Vagina (tissue), 2 donors: ENCODE measurements around the gene RPS28. TPM values are rescaled to one million over a fixed set of nuclear protein-coding genes. Genes with fewer than 3 reads are reported as not detected.

Experiments used
- DNase-seq, 2 donors: peaks; one replicate each; pipeline ENCODE4 v3.0.0-alpha.2; 2017; ENCODE audit errors: extremely low spot score in 2 of 2
- H3K27ac ChIP-seq: fragments of 200-600 bp; sonication (generic); one replicate; pipeline ENCODE4 v1.5.1; 2019
- H3K27me3 ChIP-seq: fragments of 200-600 bp; sonication (generic); one replicate; pipeline ENCODE4 v1.5.1; 2019
- H3K36me3 ChIP-seq, 2 donors: fragments of 200-600 bp; sonication (generic); one replicate each; pipeline ENCODE4 v1.5.1; 2017 to 2019
- H3K4me1 ChIP-seq: fragments of 200-600 bp; sonication (generic); one replicate; pipeline ENCODE4 v1.5.1; 2019
- H3K4me3 ChIP-seq, 2 donors: fragments of 200-600 bp; sonication (generic); 1 replicate in 1 of 2; 2 replicates in 1 of 2; pipeline ENCODE4 v1.5.1; 2016 to 2019
- H3K9me3 ChIP-seq: fragments of 200-600 bp; sonication (generic); one replicate; pipeline ENCODE4 v1.5.1; 2019
- POLR2A ChIP-seq, 2 donors: fragments of 450-650 bp; IDR thresholded peaks; one replicate each; pipeline ENCODE4 v1.6.1; 2017; ENCODE audit warnings: antibody characterized with exemption in 2 of 2, mild to moderate bottlenecking in 2 of 2, moderate library complexity in 2 of 2
- POLR2AphosphoS5 ChIP-seq, 2 donors: sonication (generic); formaldehyde crosslinking; IDR thresholded peaks; one replicate each; pipeline ENCODE4 v1.9.0; 2017; ENCODE audit warnings: antibody characterized with exemption in 2 of 2, mild to moderate bottlenecking in 2 of 2, low read depth in 1 of 2; ENCODE audit not compliant: insufficient read depth in 1 of 2
- intact Hi-C: fragments of 100-400 bp; cut with DNase I; formaldehyde crosslinking; loops from one replicate; pipeline ENCODE4 v1.15.1; 2023
- total RNA-seq: library from RNA; depleted of rRNA; stranded (reverse); fragments of >200 nt; gene quantifications from one replicate; pipeline ENCODE4 v1.2.3, GENCODE V29; 2016
- TF ChIP-seq, protein P1 (sequence below), 3 experiments: fragments of 450-650 bp in 2 of 3; fragments of 200-600 bp in 1 of 3; sonication (generic) in 1 of 3; IDR thresholded peaks; one replicate each; pipeline ENCODE4 v1.5.1; 2017 to 2019; ENCODE audit warnings: antibody characterized with exemption in 3 of 3, mild to moderate bottlenecking in 2 of 3, moderate library complexity in 2 of 3

The RPS28 gene
- total RNA-seq, 1 donor from 2014 or later, result 516 TPM

DNA sequence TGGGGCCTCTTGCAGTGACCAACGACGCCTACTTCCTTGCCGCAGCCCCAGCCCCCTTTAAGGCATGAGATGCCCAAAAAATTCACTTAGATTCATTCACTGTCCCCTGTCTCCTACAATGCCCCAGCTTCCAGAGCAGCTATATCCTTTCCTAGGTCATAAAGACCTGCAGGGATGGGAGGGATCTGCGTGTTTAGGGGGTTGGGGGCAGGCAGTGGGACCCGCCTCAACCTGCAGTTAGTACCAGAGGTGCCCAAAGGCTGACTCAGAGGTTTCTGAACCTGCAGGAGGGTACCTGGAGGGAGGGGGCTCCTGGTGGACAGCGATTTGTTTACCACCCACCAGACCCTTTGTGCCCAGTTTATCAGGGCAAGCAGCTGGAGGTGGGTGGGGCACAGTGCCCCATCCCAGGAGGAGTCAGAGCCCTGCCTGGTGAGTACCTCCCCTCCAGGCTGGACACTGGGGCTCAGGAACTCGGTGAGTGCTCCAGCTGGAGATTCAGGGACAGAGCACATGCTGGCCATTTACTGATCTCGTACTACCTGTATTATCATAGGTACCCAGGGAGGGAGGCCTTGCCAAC lies 10.1 kb downstream of the RPS28 start:
- no peak for DNase-seq
- H3K9me3 ChIP-seq, result no peaks in the 10 kb centered on the region
- H3K4me3 ChIP-seq, result no peak overlapping the region
- H3K27me3 ChIP-seq, result no peaks in the 10 kb centered on the region
- H3K4me1 ChIP-seq, result peaks cover 18% of the 10 kb centered on the region
- H3K27ac ChIP-seq, result no peak overlapping the region
- intact Hi-C loops, result no loop called here
- no peaks in the 10 kb centered on the region for H3K36me3 ChIP-seq
- TF ChIP-seq POLR2AphosphoS5 (IDR thresholded peaks at IDR 0.05; ENCODE audit: insufficient read depth in 1 of 2, low read depth in 1 of 2), result no peak

DNA sequence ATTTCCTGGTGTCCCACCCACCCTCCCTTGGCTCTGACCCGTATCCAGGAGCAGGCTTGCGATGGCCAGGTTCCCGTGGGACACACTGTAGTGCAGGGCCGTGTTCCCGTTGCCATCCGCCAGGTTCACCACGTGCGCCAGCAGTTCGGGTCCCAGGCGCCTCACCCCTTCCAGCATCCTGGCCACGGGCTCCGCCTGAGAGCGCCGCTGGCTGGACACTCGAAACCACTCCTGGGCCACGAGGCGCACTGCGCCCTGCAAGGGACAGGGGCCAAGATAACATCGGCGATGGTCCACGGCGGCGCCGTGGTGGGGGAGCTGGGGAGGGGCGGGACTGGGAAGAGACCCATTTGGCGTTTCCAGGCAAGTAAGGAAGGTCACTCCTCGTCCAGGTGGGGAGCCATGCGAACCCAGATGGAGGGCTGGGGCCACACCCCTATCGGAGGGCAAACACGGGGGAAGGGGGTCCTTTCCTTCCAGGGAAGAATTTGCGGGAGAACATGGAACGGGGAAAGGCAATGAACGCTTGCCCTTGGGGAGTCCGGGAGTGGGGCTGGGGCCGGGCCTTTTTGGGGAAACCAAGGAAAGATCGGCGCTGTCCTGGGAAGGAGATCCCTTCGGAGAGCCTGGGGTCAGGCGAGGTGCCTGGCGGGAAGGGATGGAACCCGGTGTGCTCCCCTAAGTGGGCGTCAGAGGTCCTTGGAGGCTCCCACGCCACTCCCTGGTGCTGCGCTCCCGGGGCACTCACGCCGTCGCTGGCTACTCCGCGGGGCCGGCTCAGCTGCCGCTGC lies 11.9 kb downstream of the RPS28 start:
- DNase-seq, result no peak
- Histone ChIP-seq H3K36me3 (no peaks in the 10 kb centered on the region), H3K4me3 (no peak overlapping the region), H3K27me3 (no peaks in the 10 kb centered on the region), H3K9me3 (no peaks in the 10 kb centered on the region), H3K4me1 (peaks cover 18% of the 10 kb centered on the region), H3K27ac (no peak overlapping the region)
- intact Hi-C loops, result no loop called here
- TF ChIP-seq POLR2A (IDR thresholded peaks at IDR 0.05) (no peak), POLR2AphosphoS5 (IDR thresholded peaks at IDR 0.05; ENCODE audit: insufficient read depth in 1 of 2, low read depth in 1 of 2) (no peak)
- TF ChIP-seq, protein P1, sequence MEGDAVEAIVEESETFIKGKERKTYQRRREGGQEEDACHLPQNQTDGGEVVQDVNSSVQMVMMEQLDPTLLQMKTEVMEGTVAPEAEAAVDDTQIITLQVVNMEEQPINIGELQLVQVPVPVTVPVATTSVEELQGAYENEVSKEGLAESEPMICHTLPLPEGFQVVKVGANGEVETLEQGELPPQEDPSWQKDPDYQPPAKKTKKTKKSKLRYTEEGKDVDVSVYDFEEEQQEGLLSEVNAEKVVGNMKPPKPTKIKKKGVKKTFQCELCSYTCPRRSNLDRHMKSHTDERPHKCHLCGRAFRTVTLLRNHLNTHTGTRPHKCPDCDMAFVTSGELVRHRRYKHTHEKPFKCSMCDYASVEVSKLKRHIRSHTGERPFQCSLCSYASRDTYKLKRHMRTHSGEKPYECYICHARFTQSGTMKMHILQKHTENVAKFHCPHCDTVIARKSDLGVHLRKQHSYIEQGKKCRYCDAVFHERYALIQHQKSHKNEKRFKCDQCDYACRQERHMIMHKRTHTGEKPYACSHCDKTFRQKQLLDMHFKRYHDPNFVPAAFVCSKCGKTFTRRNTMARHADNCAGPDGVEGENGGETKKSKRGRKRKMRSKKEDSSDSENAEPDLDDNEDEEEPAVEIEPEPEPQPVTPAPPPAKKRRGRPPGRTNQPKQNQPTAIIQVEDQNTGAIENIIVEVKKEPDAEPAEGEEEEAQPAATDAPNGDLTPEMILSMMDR (IDR thresholded peaks at IDR 0.05), result no peak

DNA sequence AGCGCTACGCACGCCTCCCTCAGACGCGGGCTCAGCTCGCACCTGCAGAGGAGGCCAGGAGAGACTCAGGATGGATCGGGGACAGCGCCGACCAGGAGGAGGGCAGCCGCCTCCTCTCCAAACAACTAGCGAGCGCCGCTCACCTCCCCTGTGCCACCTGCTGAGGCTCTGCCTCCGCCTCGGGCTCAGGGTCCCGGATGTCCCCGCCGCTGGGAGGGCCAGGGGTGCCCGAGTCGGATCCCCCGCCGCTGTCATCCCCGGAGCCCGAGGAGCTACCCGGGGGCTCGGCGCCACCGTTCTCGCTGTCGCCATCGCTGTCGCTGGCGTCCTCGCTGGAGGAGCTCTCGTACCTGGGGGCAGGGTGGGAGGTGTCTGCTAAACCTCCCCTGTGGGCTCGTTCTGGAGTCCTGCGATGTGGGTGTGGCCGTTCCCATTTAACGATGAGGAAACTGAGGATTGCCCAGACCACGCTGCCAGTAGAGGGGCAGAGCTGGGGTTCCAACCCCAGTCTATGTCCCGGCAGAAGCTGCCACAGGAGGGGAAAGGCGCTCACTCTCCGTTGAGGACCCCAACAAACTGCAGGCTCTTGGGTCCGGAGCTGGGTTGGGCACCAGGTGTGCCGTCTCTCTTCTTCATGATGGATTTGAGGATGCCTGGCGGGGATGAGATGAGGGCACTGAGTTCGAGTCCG lies 12.6 kb downstream of the RPS28 start:
- DNase-seq, result no peak
- Histone ChIP-seq H3K27ac (no peak overlapping the region), H3K4me3 (peak overlapping the region in 1 of 2 donors; percentile 19), H3K4me1 (peaks cover 18% of the 10 kb centered on the region), H3K27me3 (no peaks in the 10 kb centered on the region), H3K9me3 (no peaks in the 10 kb centered on the region), H3K36me3 (no peaks in the 10 kb centered on the region)
- TF ChIP-seq, protein P1 (IDR thresholded peaks at IDR 0.05), result no peak
- TF ChIP-seq POLR2AphosphoS5 (IDR thresholded peaks at IDR 0.05; ENCODE audit: insufficient read depth in 1 of 2, low read depth in 1 of 2) (no peak), POLR2A (IDR thresholded peaks at IDR 0.05) (no peak)
- intact Hi-C loops, result no loop called here

DNA sequence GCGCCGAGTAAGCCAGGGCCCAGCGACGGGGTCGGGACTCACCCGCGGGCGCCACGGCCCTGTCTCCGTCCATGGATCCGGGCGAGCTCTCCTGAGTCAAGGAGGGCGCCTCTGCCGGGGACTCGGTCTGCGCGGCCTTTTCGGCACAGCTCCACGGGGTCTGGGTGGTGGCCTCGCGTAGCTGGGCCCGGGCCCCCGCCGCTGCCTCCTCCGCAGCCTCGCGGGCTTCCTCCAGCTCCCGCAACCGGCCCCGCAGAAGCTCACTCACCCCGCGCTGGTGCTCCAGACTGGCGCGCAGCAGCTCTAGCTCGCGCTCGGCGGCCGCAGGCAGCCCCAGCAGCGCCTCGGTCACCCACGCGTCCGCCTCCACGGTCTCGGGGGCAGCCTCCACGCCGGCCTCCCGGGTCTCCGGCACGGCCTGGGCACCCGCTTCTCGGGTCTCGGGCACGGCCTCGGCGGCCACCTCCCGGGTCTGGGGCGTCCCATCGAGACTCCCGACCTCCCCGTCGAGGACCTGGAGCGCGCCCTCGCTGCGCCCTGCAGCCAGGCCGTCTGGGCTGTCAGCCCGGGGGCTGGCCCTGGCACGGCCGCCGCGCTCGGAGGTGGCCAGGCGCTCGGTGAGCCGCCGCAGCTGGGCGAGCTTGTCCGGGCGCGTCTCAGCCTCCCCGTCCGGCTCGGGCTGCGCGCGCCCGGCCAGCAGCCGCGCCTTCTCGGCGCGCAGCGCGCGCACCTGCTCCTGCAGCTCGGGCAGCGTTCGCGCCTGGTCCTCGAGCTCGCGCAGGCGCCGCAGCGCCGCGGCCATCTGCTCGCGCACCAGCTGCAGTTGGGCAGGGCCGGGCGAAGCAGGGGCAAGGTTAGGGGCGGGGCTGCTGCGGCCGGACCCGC lies 13.4 kb downstream of the RPS28 start:
- Histone ChIP-seq H3K27me3 (no peaks in the 10 kb centered on the region), H3K9me3 (no peaks in the 10 kb centered on the region), H3K27ac (no peak overlapping the region), H3K4me3 (peak overlapping the region; percentile 19 to 48), H3K4me1 (peaks cover 18% of the 10 kb centered on the region), H3K36me3 (no peaks in the 10 kb centered on the region)
- intact Hi-C loops, result no loop called here
- no peak for DNase-seq
- no peak for TF ChIP-seq POLR2A (IDR thresholded peaks at IDR 0.05)
- TF ChIP-seq, protein P1 (IDR thresholded peaks at IDR 0.05), result no peak
- TF ChIP-seq POLR2AphosphoS5 (IDR thresholded peaks at IDR 0.05; ENCODE audit: insufficient read depth in 1 of 2, low read depth in 1 of 2), result no peak
